NCI-H82 (cell line): Measurements from ENCODE around the gene NRBP1.
A peak's percentile ranks its signal among the peaks of the same experiment; 100 is the strongest.

Experiments
- DNase-seq: peaks from one replicate; lab custom pipeline; 2025; lab: John Stamatoyannopoulos, UW

Gene NRBP1

GRCh38 chr2:27428213-27428977 lies at the start of gene NRBP1:
Gene NRBP1 (plus strand): TSS chr2:27428631. CDS start chr2:27433274, 4,643 bp downstream.
- DNase-seq: peak; percentile 96

- no peak for DNase-seq
These were observed 49.6 kb upstream of the NRBP1 start for GRCh38 chr2:27378809-27379290.

- DNase-seq: no peak
These were observed 49.0 kb upstream of the NRBP1 start for GRCh38 chr2:27379383-27379835.

- peak; percentile 67 for DNase-seq
These were observed 48.4 kb upstream of the NRBP1 start for GRCh38 chr2:27379836-27380625.

- peak; percentile 97 for DNase-seq
These were observed 47.5 kb upstream of the NRBP1 start, which contains the start of gene ZNF513 for GRCh38 chr2:27380626-27381545. Gene ZNF513 (minus strand): TSS chr2:27380734. CDS start chr2:27380526, 208 bp downstream.

GRCh38 chr2:27381577-27382181 lies 46.8 kb upstream of the NRBP1 start:
- peak; percentile 96 for DNase-seq

GRCh38 chr2:27390822-27391679 lies 37.4 kb upstream of the NRBP1 start:
- DNase-seq: no peak

- DNase-seq: no peak
These were observed 35.2 kb upstream of the NRBP1 start for GRCh38 chr2:27393225-27393624.

- no peak for DNase-seq
These were observed 29.5 kb upstream of the NRBP1 start for GRCh38 chr2:27398962-27399361.

GRCh38 chr2:27400348-27401135 lies 27.9 kb upstream of the NRBP1 start:
- DNase-seq: no peak

- DNase-seq: peak; percentile 92
These were observed 20.5 kb upstream of the NRBP1 start for GRCh38 chr2:27407798-27408491.

GRCh38 chr2:27408601-27409320 lies 19.7 kb upstream of the NRBP1 start:
- DNase-seq: peak; percentile 53

GRCh38 chr2:27409321-27410073 lies 18.9 kb upstream of the NRBP1 start, which contains the start of gene PPM1G:
Gene PPM1G (minus strand): TSS chr2:27409591. CDS start chr2:27409422, 169 bp downstream.
- peak; percentile 98 for DNase-seq

GRCh38 chr2:27412419-27413152 lies 15.8 kb upstream of the NRBP1 start:
- no peak for DNase-seq

GRCh38 chr2:27416151-27416550 lies 12.3 kb upstream of the NRBP1 start:
- DNase-seq: no peak

- DNase-seq: no peak
These were observed 7.4 kb upstream of the NRBP1 start for GRCh38 chr2:27420996-27421395.
